Measurements from ENCODE around the gene SLC47A1. TPM values are rescaled to one million over a fixed set of nuclear protein-coding genes. Genes with fewer than 3 reads are reported as not detected.
A peak's percentile ranks its signal among the peaks of the same experiment; 100 is the strongest.

SLC47A1 gene, protein sequence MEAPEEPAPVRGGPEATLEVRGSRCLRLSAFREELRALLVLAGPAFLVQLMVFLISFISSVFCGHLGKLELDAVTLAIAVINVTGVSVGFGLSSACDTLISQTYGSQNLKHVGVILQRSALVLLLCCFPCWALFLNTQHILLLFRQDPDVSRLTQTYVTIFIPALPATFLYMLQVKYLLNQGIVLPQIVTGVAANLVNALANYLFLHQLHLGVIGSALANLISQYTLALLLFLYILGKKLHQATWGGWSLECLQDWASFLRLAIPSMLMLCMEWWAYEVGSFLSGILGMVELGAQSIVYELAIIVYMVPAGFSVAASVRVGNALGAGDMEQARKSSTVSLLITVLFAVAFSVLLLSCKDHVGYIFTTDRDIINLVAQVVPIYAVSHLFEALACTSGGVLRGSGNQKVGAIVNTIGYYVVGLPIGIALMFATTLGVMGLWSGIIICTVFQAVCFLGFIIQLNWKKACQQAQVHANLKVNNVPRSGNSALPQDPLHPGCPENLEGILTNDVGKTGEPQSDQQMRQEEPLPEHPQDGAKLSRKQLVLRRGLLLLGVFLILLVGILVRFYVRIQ
- total RNA-seq: 0.88 and 1.1 TPM in 2 replicates

DNA sequence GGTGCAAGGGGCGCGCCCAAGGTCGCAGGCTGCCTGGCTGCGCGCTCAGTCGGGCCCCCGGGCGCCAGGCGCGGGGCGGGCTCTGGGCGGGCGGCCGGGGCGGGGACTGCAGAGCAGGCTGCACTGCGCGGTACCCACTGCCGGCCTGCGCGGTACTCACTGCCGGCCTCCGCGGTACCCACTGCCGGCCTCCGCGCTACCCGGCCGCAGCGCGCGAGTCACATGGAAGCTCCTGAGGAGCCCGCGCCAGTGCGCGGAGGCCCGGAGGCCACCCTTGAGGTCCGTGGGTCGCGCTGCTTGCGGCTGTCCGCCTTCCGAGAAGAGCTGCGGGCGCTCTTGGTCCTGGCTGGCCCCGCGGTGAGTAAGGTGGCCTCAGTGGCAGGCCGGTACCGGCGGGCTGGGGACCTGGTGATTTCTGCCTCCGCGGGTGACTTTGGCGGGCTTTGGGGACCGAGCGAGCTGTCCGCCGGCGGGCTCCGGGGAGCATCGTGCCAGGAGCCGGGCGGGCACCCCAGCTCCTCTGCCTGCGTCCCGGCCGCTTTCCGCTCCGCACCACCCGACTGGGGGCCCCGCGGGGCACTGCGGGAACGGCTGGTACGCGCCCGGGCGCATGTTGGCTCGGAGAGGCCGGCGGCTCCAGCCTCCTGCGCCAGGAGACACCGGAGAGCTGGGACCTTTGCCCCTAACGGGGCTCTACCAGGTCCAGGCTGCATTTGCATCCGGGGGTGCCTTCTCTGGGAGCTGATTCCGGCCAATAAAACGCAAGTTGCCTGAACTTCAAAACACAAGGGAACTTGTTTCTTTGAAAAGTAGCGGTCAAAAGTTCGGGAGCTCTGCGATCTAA is at the start of gene SLC47A1:
Gene SLC47A1 (plus strand): TSS at position 137 of the 844 bp plus-strand sequence. CDS start 86 bp downstream, at position 223.
- H3K27ac ChIP-seq (ENCODE audit: low read depth, low read length): no peak within 1 kb of the TSS
- no peaks in the 10 kb centered on the region for H3K36me3 ChIP-seq (ENCODE audit: insufficient read depth, low read length)
- TF ChIP-seq, protein P1, sequence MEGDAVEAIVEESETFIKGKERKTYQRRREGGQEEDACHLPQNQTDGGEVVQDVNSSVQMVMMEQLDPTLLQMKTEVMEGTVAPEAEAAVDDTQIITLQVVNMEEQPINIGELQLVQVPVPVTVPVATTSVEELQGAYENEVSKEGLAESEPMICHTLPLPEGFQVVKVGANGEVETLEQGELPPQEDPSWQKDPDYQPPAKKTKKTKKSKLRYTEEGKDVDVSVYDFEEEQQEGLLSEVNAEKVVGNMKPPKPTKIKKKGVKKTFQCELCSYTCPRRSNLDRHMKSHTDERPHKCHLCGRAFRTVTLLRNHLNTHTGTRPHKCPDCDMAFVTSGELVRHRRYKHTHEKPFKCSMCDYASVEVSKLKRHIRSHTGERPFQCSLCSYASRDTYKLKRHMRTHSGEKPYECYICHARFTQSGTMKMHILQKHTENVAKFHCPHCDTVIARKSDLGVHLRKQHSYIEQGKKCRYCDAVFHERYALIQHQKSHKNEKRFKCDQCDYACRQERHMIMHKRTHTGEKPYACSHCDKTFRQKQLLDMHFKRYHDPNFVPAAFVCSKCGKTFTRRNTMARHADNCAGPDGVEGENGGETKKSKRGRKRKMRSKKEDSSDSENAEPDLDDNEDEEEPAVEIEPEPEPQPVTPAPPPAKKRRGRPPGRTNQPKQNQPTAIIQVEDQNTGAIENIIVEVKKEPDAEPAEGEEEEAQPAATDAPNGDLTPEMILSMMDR (IDR thresholded peaks at IDR 0.05; ENCODE audit: extremely low read depth, low read depth, low read length): no peak
- peaks cover 17% of the 10 kb centered on the region for H3K27me3 ChIP-seq (ENCODE audit: insufficient read depth, low read length)
- peaks cover 4% of the 10 kb centered on the region for H3K4me1 ChIP-seq (ENCODE audit: insufficient read depth, low read length)
- H3K79me2 ChIP-seq (ENCODE audit: insufficient read depth, low read length): no peaks in the 10 kb centered on the region
- no peaks in the 10 kb centered on the region for H4K20me1 ChIP-seq (ENCODE audit: insufficient read depth, low read length)
- peak within 1 kb of the TSS; percentile 66 for H3K4me3 ChIP-seq (ENCODE audit: insufficient read depth, low read length)
- H2AFZ ChIP-seq (ENCODE audit: low read length): peak within 1 kb of the TSS; percentile 77
- peak within 1 kb of the TSS; percentile 74 for H3K4me2 ChIP-seq (ENCODE audit: insufficient read depth, low read length)
- no peaks in the 10 kb centered on the region for H3K9me3 ChIP-seq (ENCODE audit: low read depth, low read length)
- DNase-seq (ENCODE audit: insufficient read length, low spot score, missing footprints): peak; percentile 92

DNA sequence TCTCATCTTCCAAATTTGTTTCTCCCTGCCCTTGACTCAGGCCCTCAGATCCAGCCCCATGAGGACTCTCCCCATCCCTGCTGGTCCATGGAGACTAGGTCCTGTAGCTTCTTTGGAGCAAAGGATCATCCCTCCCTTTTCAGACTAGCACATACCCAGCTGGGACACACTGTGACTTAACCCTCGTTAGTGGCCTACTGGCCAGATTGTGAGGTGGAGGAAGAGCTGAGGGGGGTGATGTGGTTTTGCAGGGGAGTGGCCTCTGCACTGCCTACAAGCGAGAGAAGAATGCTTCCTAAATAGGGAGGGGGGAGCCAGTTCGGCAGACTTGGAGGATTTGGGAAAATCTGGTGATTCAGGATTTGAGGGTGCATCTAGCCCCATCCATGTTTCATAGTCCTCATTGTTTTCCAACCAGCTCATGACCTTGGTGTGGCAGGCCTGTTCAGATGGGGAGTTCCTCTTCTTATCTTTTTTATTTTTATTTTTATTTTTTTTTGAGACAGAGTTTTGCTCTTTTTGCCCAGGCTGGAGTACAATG is 47.8 kb upstream of the SLC47A1 start:
- no peaks in the 10 kb centered on the region for H3K36me3 ChIP-seq (ENCODE audit: insufficient read depth, low read length)
- no peak overlapping the region for H3K27ac ChIP-seq (ENCODE audit: low read depth, low read length)
- H3K4me1 ChIP-seq (ENCODE audit: insufficient read depth, low read length): peaks cover 11% of the 10 kb centered on the region
- no peaks in the 10 kb centered on the region for H3K9me3 ChIP-seq (ENCODE audit: low read depth, low read length)
- H3K79me2 ChIP-seq (ENCODE audit: insufficient read depth, low read length): no peaks in the 10 kb centered on the region
- peaks cover 2% of the 10 kb centered on the region for H3K27me3 ChIP-seq (ENCODE audit: insufficient read depth, low read length)
- H4K20me1 ChIP-seq (ENCODE audit: insufficient read depth, low read length): no peaks in the 10 kb centered on the region
- TF ChIP-seq, protein P1 (IDR thresholded peaks at IDR 0.05; ENCODE audit: extremely low read depth, low read depth, low read length): no peak
- H3K4me2 ChIP-seq (ENCODE audit: insufficient read depth, low read length): no peak overlapping the region
- DNase-seq (ENCODE audit: insufficient read length, low spot score, missing footprints): no peak
- H2AFZ ChIP-seq (ENCODE audit: low read length): no peak overlapping the region
- no peak overlapping the region for H3K4me3 ChIP-seq (ENCODE audit: insufficient read depth, low read length)

DNA sequence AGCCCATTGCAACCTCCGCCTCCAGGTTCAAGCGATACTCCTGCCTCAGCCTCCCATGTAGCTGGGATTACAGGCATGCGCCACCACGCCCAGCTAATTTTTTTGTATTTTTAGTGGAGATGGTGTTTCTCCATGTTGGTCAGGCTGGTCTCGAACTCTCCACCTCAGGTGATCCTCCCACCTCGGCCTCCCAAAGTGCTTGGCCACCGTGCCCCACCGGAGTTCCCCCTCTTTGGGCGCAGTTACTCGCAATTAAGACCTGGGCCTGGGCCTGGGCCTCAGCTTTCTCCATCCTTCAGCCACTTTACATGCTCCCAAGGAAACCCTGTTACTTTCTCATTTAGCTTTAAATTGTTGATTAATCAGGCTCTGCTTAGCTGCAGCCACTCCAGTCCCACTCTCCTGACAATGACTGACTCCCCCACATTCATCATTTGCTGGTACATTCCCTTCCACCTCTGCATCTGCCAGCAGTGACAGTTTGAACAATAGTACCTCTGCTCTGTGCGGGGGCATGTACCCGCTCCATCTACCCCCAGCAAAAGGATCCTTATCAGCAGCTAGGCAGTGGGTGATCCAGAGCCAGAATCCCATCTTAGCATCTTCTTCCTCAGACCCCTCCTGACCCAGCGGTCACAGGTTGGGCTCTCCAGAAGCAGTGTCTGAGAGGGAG is 47.2 kb upstream of the SLC47A1 start:
- H3K9me3 ChIP-seq (ENCODE audit: low read depth, low read length): no peaks in the 10 kb centered on the region
- H3K4me3 ChIP-seq (ENCODE audit: insufficient read depth, low read length): no peak overlapping the region
- no peaks in the 10 kb centered on the region for H3K36me3 ChIP-seq (ENCODE audit: insufficient read depth, low read length)
- no peak for DNase-seq (ENCODE audit: insufficient read length, low spot score, missing footprints)
- H2AFZ ChIP-seq (ENCODE audit: low read length): no peak overlapping the region
- peaks cover 11% of the 10 kb centered on the region for H3K4me1 ChIP-seq (ENCODE audit: insufficient read depth, low read length)
- peaks cover 5% of the 10 kb centered on the region for H3K27me3 ChIP-seq (ENCODE audit: insufficient read depth, low read length)
- H3K4me2 ChIP-seq (ENCODE audit: insufficient read depth, low read length): no peak overlapping the region
- no peaks in the 10 kb centered on the region for H3K79me2 ChIP-seq (ENCODE audit: insufficient read depth, low read length)
- TF ChIP-seq, protein P1 (IDR thresholded peaks at IDR 0.05; ENCODE audit: extremely low read depth, low read depth, low read length): no peak
- no peak overlapping the region for H3K27ac ChIP-seq (ENCODE audit: low read depth, low read length)
- H4K20me1 ChIP-seq (ENCODE audit: insufficient read depth, low read length): no peaks in the 10 kb centered on the region

Measured in osteoblast (primary cell).